ENCODE data around the gene CRTC3. TPM values are rescaled to one million over a fixed set of nuclear protein-coding genes. Genes with fewer than 3 reads are reported as not detected.

CRTC3 gene
- total RNA-seq, 1 experiment from 2014 or later = 3.9 TPM

GRCh38 chr15:90571063-90571541 lies 41.4 kb downstream of the CRTC3 start:
- Histone ChIP-seq H2BK12ac (ENCODE audit: insufficient read length, low read depth, low read length) (no peak overlapping the region), H2BK20ac (ENCODE audit: low read depth, low read length, poor library complexity, severe bottlenecking) (no peak overlapping the region), H3K23ac (ENCODE audit: insufficient read length, low read depth, low read length) (no peak overlapping the region), H4K5ac (ENCODE audit: insufficient read length, low read depth, low read length) (no peak overlapping the region), H3T11ph (ENCODE audit: low read length) (no peak overlapping the region), H4K91ac (ENCODE audit: insufficient read length, low read depth, low read length) (no peak overlapping the region), H3K9ac (ENCODE audit: extremely low read depth, insufficient read length, low read length) (no peak overlapping the region), H3K27ac (ENCODE audit: insufficient read length, low read depth, low read length) (no peak overlapping the region), H3K79me2 (ENCODE audit: insufficient read depth, low read length) (no peaks in the 10 kb centered on the region), H3K79me1 (ENCODE audit: insufficient read depth, low read depth, low read length, poor library complexity, severe bottlenecking) (no peaks in the 10 kb centered on the region), H4K8ac (replicated peaks; ENCODE audit: insufficient read length, low read depth, low read length) (no peak overlapping the region), H3K23me2 (ENCODE audit: insufficient read length, low read depth, low read length, poor library complexity, severe bottlenecking) (no peaks in the 10 kb centered on the region), H2BK5ac (ENCODE audit: insufficient read length, low read length) (no peak overlapping the region), H2BK15ac (ENCODE audit: low read depth, low read length) (no peak overlapping the region), H3K4me1 (ENCODE audit: insufficient read depth, low read length) (0 out of 2 replicates have a peak, but pooled peaks cover 3% of the 10 kb centered on the region), H3K18ac (ENCODE audit: insufficient read length, low read depth, low read length) (no peak overlapping the region), H3K27me3 (ENCODE audit: insufficient read depth, low read length) (no peaks in the 10 kb centered on the region), H2AK5ac (ENCODE audit: insufficient read length, low read length) (no peak overlapping the region), H3K4ac (ENCODE audit: low read depth, low read length) (no peak overlapping the region), H4K20me1 (ENCODE audit: control insufficient read depth, insufficient read depth, insufficient read length) (no peaks in the 10 kb centered on the region), H3K9me3 (ENCODE audit: control insufficient read depth, low read depth, low read length) (no peaks in the 10 kb centered on the region), H3K4me2 (ENCODE audit: insufficient read depth, insufficient read length, low read length) (no peak overlapping the region), H2BK120ac (ENCODE audit: low read depth, low read length, poor library complexity, severe bottlenecking) (no peak overlapping the region), H2AFZ (ENCODE audit: low read length) (no peak overlapping the region), H3K56ac (ENCODE audit: insufficient read length, low read depth, low read length) (no peak overlapping the region), H3K14ac (ENCODE audit: insufficient read depth, low read length) (no peak overlapping the region)
- TF ChIP-seq CTCF (conservative IDR thresholded peaks at IDR 0.05) = no peak
- no peak for DNase-seq
- Mint-ChIP-seq H3K27me3 (ENCODE audit: low read depth) (no peaks in the 10 kb centered on the region), H3K27ac (no peak overlapping the region), H3K4me1 (peaks cover 0 to 3% of the 10 kb centered on the region in 2 experiments; a peak in 2 of 4 replicates), H3K4me3 (no peak overlapping the region), H3K9me3 (no peaks in the 10 kb centered on the region), H3K36me3 (ENCODE audit: insufficient read depth in 1 of 3, low read depth in 3 of 3) (no peaks in the 10 kb centered on the region)
- no CpG with 5 or more reads among the region's 4 CpGs for WGBS (ENCODE audit: extremely low coverage, insufficient read length, low lambda C conversion rate)
